GM12878 (cell line): ENCODE data around the gene KCNQ1OT1. TPM values are rescaled to one million over a fixed set of nuclear protein-coding genes. Genes with fewer than 3 reads are reported as not detected.

Experiments
- ATAC-seq: fragments of 200-7000 bp; cut with Tn5 transposase; 3 replicates; pipeline ENCODE4 v1.9.1; 2020; ENCODE audit warnings: mild to moderate bottlenecking, moderate library complexity
- BruUV-seq: library from RNA; stranded (reverse); fragments of 400-500 nt; replicated peaks from 2 replicates; lab custom pipeline; 2021; lab: Mats Ljungman, UMichigan
- CTCF ChIA-PET: fragments of 300-600 bp; sonication (Branson Sonifier 250); formaldehyde crosslinking; extraction: SDS; loops from one replicate; lab custom pipeline; 2021; ENCODE audit warnings: inconsistent platforms; lab: Yijun Ruan, JAX
- POLR2A ChIA-PET: fragments of 350-600 bp; formaldehyde crosslinking; extraction: SDS; loops from one replicate; lab custom pipeline; 2021; ENCODE audit warnings: inconsistent platforms; lab: Charles Lee
- RAD21 ChIA-PET: fragments of 300-600 bp; sonication (Branson Sonifier 250); formaldehyde crosslinking; loops from one replicate; lab custom pipeline; 2023; ENCODE audit warnings: antibody characterized with exemption; ENCODE audit not compliant: unreplicated experiment; lab: Charles Lee
- SMC1A ChIA-PET: fragments of 300-600 bp; sonication (Branson Sonifier 250); formaldehyde crosslinking; loops from one replicate; lab custom pipeline; 2023; ENCODE audit not compliant: unreplicated experiment, uncharacterized antibody; lab: Charles Lee
- DNase-seq: peaks from one replicate; pipeline ENCODE4 v3.0.0-alpha.2; 2011; ENCODE audit warnings: low read depth, low spot score
- FAIRE-seq: peaks from 3 replicates; lab custom pipeline; 2011; peaks lifted over from hg19 to GRCh38; lab: Jason Lieb, UNC
- H2AFZ ChIP-seq: 2 replicates; pipeline ENCODE4 v1.6.0; 2011; ENCODE audit warnings: low read depth, low read length, control low read depth; ENCODE audit not compliant: control insufficient read depth
- H3K27ac ChIP-seq: 2 replicates; pipeline ENCODE4 v1.5.1; 2011; ENCODE audit warnings: control low read depth; ENCODE audit not compliant: control insufficient read depth, insufficient read depth
- H3K27me3 ChIP-seq, 2 experiments: replicated peaks in 1 of 2; 2 replicates each; pipeline versions ENCODE4 v1.6.0 to v1.6.1; 2011; ENCODE audit warnings: low read length in 1 of 2; ENCODE audit not compliant: control insufficient read depth in 2 of 2, insufficient read depth in 2 of 2
- H3K36me3 ChIP-seq, 2 experiments: 2 replicates each; pipeline ENCODE4 v1.5.1; 2011; ENCODE audit warnings: low read length in 1 of 2; ENCODE audit not compliant: control insufficient read depth in 2 of 2, insufficient read depth in 2 of 2
- H3K4me1 ChIP-seq: 2 replicates; pipeline ENCODE4 v1.6.1; 2011; ENCODE audit warnings: mild to moderate bottlenecking, low read length, moderate library complexity, mixed read lengths; ENCODE audit not compliant: control insufficient read depth, insufficient read depth
- H3K4me2 ChIP-seq: 2 replicates; pipeline ENCODE4 v1.6.0; 2011; ENCODE audit warnings: control low read depth; ENCODE audit not compliant: control insufficient read depth, insufficient read depth
- H3K4me3 ChIP-seq: fragments of 200-600 bp; sonication (generic); 2 replicates; pipeline ENCODE4 v1.5.1; 2016
- H3K79me2 ChIP-seq: 2 replicates; pipeline ENCODE4 v1.6.0; 2011; ENCODE audit warnings: low read length; ENCODE audit not compliant: control insufficient read depth, insufficient read depth
- H3K9ac ChIP-seq: 2 replicates; pipeline ENCODE4 v1.8.0; 2011; ENCODE audit warnings: low read length, control low read depth, mixed read lengths; ENCODE audit not compliant: control insufficient read depth, insufficient read depth
- H3K9me3 ChIP-seq: replicated peaks from 3 replicates; pipeline ENCODE4 v1.5.1; 2011; ENCODE audit warnings: mild to moderate bottlenecking, low read length; ENCODE audit not compliant: control insufficient read depth, insufficient read depth
- H4K20me1 ChIP-seq: 2 replicates; pipeline ENCODE4 v1.6.0; 2011; ENCODE audit not compliant: control insufficient read depth, insufficient read depth
- DPF2 ChIP-seq: fragments of 450-650 bp; IDR thresholded peaks from 2 replicates; pipeline ENCODE4 v1.6.1; 2017; ENCODE audit warnings: mild to moderate bottlenecking
- ETV6 ChIP-seq, 2 experiments: fragments of 450-650 bp in 1 of 2; IDR thresholded peaks in 1 of 2; conservative IDR thresholded peaks in 1 of 2; 2 replicates each; pipeline ENCODE4 v1.6.1; 2014; ENCODE audit warnings: antibody characterized with exemption in 1 of 2, borderline replicate concordance in 1 of 2, low read depth in 1 of 2, mild to moderate bottlenecking in 1 of 2, moderate library complexity in 1 of 2
- IKZF2 ChIP-seq, 2 experiments: fragments of 450-650 bp; IDR thresholded peaks; 2 replicates each; pipeline ENCODE4 v1.6.1; 2017; ENCODE audit warnings: mild to moderate bottlenecking in 2 of 2, moderate library complexity in 2 of 2
- KAT2A ChIP-seq: conservative IDR thresholded peaks from 2 replicates; pipeline ENCODE4 v1.6.1; 2011; ENCODE audit warnings: low read depth, low read length; ENCODE audit not compliant: control insufficient read depth
- NFYA ChIP-seq: IDR thresholded peaks from 2 replicates; pipeline ENCODE4 v1.6.1; 2011; ENCODE audit warnings: low read depth, mild to moderate bottlenecking, low read length, improper control_type of control experiment, borderline replicate concordance
- NR2C1 ChIP-seq: fragments of 450-650 bp; IDR thresholded peaks from 2 replicates; pipeline ENCODE4 v1.6.1; 2017; ENCODE audit warnings: antibody characterized with exemption, mild to moderate bottlenecking, moderate library complexity
- PML ChIP-seq: IDR thresholded peaks from 2 replicates; pipeline ENCODE4 v1.6.1; 2012; ENCODE audit warnings: low read length, inconsistent platforms
- RAD21 ChIP-seq: IDR thresholded peaks from 2 replicates; pipeline ENCODE4 v1.6.1; 2011; ENCODE audit warnings: mild to moderate bottlenecking, low read depth, low read length, moderate library complexity; ENCODE audit not compliant: insufficient read depth
- RBBP5 ChIP-seq: fragments of 200-600 bp; sonication (generic); conservative IDR thresholded peaks from 2 replicates; pipeline ENCODE4 v1.6.1; 2016
- TCF3 ChIP-seq: IDR thresholded peaks from 2 replicates; pipeline ENCODE4 v1.6.1; 2012; ENCODE audit warnings: low read depth, mild to moderate bottlenecking, low read length, borderline replicate concordance; ENCODE audit not compliant: insufficient read depth
- WGBS: methylation state at CpG from one replicate; pipeline ENCODE4 v1.1.6; 2016; ENCODE audit warnings: low lambda C conversion rate; ENCODE audit not compliant: insufficient replicate concordance, insufficient coverage; ENCODE audit errors: missing lambda C conversion rate; 5-methylcytosine and 5-hydroxymethylcytosine counted together
- in situ Hi-C: fragments of 300-500 bp; cut with MboI; formaldehyde crosslinking; loops from 9 replicates; pipeline ENCODE4 v1.14.3; 2018; ENCODE audit warnings: mixed read lengths
- intact Hi-C: fragments of 100-400 bp; cut with micrococcal nuclease; formaldehyde crosslinking; loops from one replicate; pipeline ENCODE4 v1.14.2; 2022; ENCODE audit not compliant: unreplicated experiment
- polyA plus RNA-seq, 11 experiments: library from polyadenylated mRNA; depleted of rRNA in 4 of 11; unstranded in 6 of 11; stranded (reverse) in 5 of 11; fragments of >200 nt; fragmentation: Nextera tagmentation in 4 of 11; fragmentation: Illumina TruSeq in 1 of 11; extraction: Ambion mirVana in 4 of 11; extraction: Trizol in 1 of 11; gene quantifications; 1 replicate in 1 of 11; 2 replicates in 10 of 11; pipeline versions ENCODE4 v1.2.1 to v1.2.3, GENCODE V29; 2011 to 2016; ENCODE audit warnings: inconsistent platforms in 2 of 11, missing spikeins in 2 of 11, low read depth in 1 of 11
- total RNA-seq, 4 experiments: library from RNA; depleted of rRNA in 3 of 4; stranded (reverse); fragments of >200 nt in 3 of 4; fragmentation: Illumina TruSeq in 1 of 4; extraction: Trizol in 1 of 4; gene quantifications; 2 replicates each; pipeline versions ENCODE4 v1.2.1 to v1.2.3, GENCODE V29; 2013 to 2021
- TF ChIP-seq, protein P1 (sequence below): fragments of 450-650 bp; IDR thresholded peaks from 2 replicates; pipeline ENCODE4 v1.6.1; 2017; ENCODE audit warnings: mild to moderate bottlenecking

KCNQ1OT1 gene
- total and polyA plus RNA-seq, 10 of the 15 experiments (the other 5 are each of a cell fraction or from before 2014, with no cell fraction given) = 0.02 to 1.6 (median 0.41) TPM

DNA sequence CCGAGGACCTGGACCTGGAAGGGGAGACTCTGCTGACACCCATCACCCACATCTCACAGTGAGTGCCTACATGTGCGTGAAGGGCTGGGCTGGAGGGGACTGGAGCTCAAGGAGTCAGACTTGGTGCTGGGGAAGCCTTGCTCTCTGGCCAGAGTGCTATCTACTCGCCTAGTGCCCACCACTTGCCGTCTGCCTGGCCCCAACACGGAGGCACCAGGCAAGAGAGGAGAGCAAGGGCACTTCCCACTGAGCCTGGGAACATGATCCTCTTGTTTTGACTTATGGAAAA is 37.8 kb downstream of the KCNQ1OT1 start:
- in situ Hi-C loops = no loop called here

More for the DNA sequence above, 37.8 kb downstream of the KCNQ1OT1 start:
- SMC1A ChIA-PET = no interaction called here
- no peaks in the 10 kb centered on the region for H3K4me1 ChIP-seq
- intact Hi-C loops = no loop called here
- no peak overlapping the region for H3K9ac ChIP-seq
- DNase-seq = no peak
- no peaks in the 10 kb centered on the region; a peak in 2 of 4 replicates for H3K36me3 ChIP-seq
- POLR2A ChIA-PET = no interaction called here
- FAIRE-seq = no peak
- no peaks in the 10 kb centered on the region for H3K79me2 ChIP-seq
- no peak for ATAC-seq
- no peak overlapping the region for H3K4me3 ChIP-seq
- no peak overlapping the region for H3K4me2 ChIP-seq
- RAD21 ChIA-PET = no interaction called here
- TF ChIP-seq PML = no peak
- no peak for TF ChIP-seq DPF2
- TF ChIP-seq, protein P1, sequence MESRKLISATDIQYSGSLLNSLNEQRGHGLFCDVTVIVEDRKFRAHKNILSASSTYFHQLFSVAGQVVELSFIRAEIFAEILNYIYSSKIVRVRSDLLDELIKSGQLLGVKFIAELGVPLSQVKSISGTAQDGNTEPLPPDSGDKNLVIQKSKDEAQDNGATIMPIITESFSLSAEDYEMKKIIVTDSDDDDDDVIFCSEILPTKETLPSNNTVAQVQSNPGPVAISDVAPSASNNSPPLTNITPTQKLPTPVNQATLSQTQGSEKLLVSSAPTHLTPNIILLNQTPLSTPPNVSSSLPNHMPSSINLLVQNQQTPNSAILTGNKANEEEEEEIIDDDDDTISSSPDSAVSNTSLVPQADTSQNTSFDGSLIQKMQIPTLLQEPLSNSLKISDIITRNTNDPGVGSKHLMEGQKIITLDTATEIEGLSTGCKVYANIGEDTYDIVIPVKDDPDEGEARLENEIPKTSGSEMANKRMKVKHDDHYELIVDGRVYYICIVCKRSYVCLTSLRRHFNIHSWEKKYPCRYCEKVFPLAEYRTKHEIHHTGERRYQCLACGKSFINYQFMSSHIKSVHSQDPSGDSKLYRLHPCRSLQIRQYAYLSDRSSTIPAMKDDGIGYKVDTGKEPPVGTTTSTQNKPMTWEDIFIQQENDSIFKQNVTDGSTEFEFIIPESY = no peak
- TF ChIP-seq RBBP5 = no peak
- TF ChIP-seq IKZF2 (IDR thresholded peaks at IDR 0.05) = no peak
- TF ChIP-seq NR2C1 = no peak
- no peak for TF ChIP-seq KAT2A
- TF ChIP-seq RAD21 = no peak
- no peak for TF ChIP-seq NFYA
- TF ChIP-seq ETV6 (conservative IDR thresholded peaks at IDR 0.05 in 1 of 2, IDR thresholded peaks at IDR 0.05 in 1 of 2; ENCODE audit: borderline replicate concordance in 1 of 2, low read depth in 1 of 2) = no peak
- TF ChIP-seq TCF3 = no peak
- peaks cover 9% of the 10 kb centered on the region; the same call in 2 of the 3 replicates for H3K9me3 ChIP-seq
- no peaks in the 10 kb centered on the region for H4K20me1 ChIP-seq
- no peak overlapping the region for H3K27ac ChIP-seq
- 70% methylated on average over 5 of the region's 5 CpGs for WGBS
- CTCF ChIA-PET = no interaction called here
- H3K27me3 ChIP-seq = no peaks in the 10 kb centered on the region
- no TSS peak for BruUV-seq
- H2AFZ ChIP-seq = no peak overlapping the region
